ENCODE measurements around the gene CCDC141. TPM values are rescaled to one million over a fixed set of nuclear protein-coding genes. Genes with fewer than 3 reads are reported as not detected.

Gene CCDC141
- total RNA-seq, 4 donors from 2014 or later = 4.3 to 8.1 (median 6.1) TPM

GRCh38 chr2:178884440-178884839 is 165.5 kb downstream of the CCDC141 start:
- 60 to 62% methylated on average over 3 of the region's 3 CpGs for WGBS, 2 donors
- intact Hi-C loops (cut with DNase I) = no loop called here
- no peak overlapping the region for H3K4me3 ChIP-seq (replicated peaks in 1 of 3)
- TF ChIP-seq CTCF (IDR thresholded peaks at IDR 0.05) (no peak), POLR2A (IDR thresholded peaks at IDR 0.05) (no peak)
- DNase-seq = no peak
- H3K9me3 ChIP-seq = no peaks in the 10 kb centered on the region
- H3K36me3 ChIP-seq = no peaks in the 10 kb centered on the region
- no peaks in the 10 kb centered on the region for H3K27me3 ChIP-seq
- H3K27ac ChIP-seq = no peak overlapping the region
- peaks cover 0 to 3% of the 10 kb centered on the region in 2 donors for H3K4me1 ChIP-seq

GRCh38 chr2:178882666-178883440 is 167.1 kb downstream of the CCDC141 start:
- Histone ChIP-seq H3K4me3 (replicated peaks in 1 of 3) (no peak overlapping the region), H3K9me3 (no peaks in the 10 kb centered on the region), H3K27ac (peak overlapping the region in 1 of 3 donors; percentile 53), H3K27me3 (no peaks in the 10 kb centered on the region), H3K36me3 (no peaks in the 10 kb centered on the region), H3K4me1 (peaks cover 0 to 3% of the 10 kb centered on the region in 2 donors)
- TF ChIP-seq CTCF (IDR thresholded peaks at IDR 0.05) = no peak
- TF ChIP-seq POLR2A (IDR thresholded peaks at IDR 0.05) = no peak
- WGBS, 2 donors = 61 to 69% methylated on average over 6 of the region's 6 CpGs
- no peak for DNase-seq
- intact Hi-C loops (cut with DNase I) = no loop called here

- intact Hi-C loops (cut with DNase I) = no loop called here
- DNase-seq = no peak
- Histone ChIP-seq H3K27ac (no peak overlapping the region), H3K4me3 (replicated peaks in 1 of 3) (no peak overlapping the region), H3K27me3 (no peaks in the 10 kb centered on the region), H3K4me1 (peaks cover 0 to 2% of the 10 kb centered on the region in 2 donors), H3K9me3 (no peaks in the 10 kb centered on the region), H3K36me3 (no peaks in the 10 kb centered on the region)
- TF ChIP-seq POLR2A (IDR thresholded peaks at IDR 0.05) (no peak), CTCF (IDR thresholded peaks at IDR 0.05) (no peak)
- WGBS, 2 donors = 80 to 90% methylated on average over 1 of the region's 1 CpG
Measured at GRCh38 chr2:178881075-178881474, 168.9 kb downstream of the CCDC141 start.

GRCh38 chr2:178880257-178880656 is 169.7 kb downstream of the CCDC141 start:
- intact Hi-C loops (cut with DNase I) = no loop called here
- no peak overlapping the region for H3K27ac ChIP-seq
- H3K4me3 ChIP-seq (replicated peaks in 1 of 3) = no peak overlapping the region
- TF ChIP-seq CTCF (IDR thresholded peaks at IDR 0.05) = no peak
- TF ChIP-seq POLR2A (IDR thresholded peaks at IDR 0.05) = no peak
- H3K9me3 ChIP-seq = no peaks in the 10 kb centered on the region
- DNase-seq = no peak
- H3K36me3 ChIP-seq = no peaks in the 10 kb centered on the region
- 86 to 87% methylated on average over 3 of the region's 3 CpGs for WGBS, 2 donors
- H3K4me1 ChIP-seq = no peaks in the 10 kb centered on the region
- H3K27me3 ChIP-seq = no peaks in the 10 kb centered on the region

GRCh38 chr2:178877874-178878273 is 172.1 kb downstream of the CCDC141 start:
- WGBS, 2 donors = 76 to 86% methylated on average over 2 of the region's 2 CpGs
- no peaks in the 10 kb centered on the region for H3K27me3 ChIP-seq

More at GRCh38 chr2:178877874-178878273, 172.1 kb downstream of the CCDC141 start:
- intact Hi-C loops (cut with DNase I) = no loop called here
- DNase-seq = no peak
- Histone ChIP-seq H3K9me3 (no peaks in the 10 kb centered on the region), H3K4me1 (no peaks in the 10 kb centered on the region), H3K36me3 (no peaks in the 10 kb centered on the region), H3K27ac (no peak overlapping the region), H3K4me3 (replicated peaks in 1 of 3) (no peak overlapping the region)
- TF ChIP-seq CTCF (IDR thresholded peaks at IDR 0.05) = no peak
- no peak for TF ChIP-seq POLR2A (IDR thresholded peaks at IDR 0.05)
